ENCODE results near the gene PROP1.
"Not testable (repeated sequence)": the region's sequence is repeated elsewhere in the genome, so short reads cannot be mapped to it uniquely, and the experiment has no call there.

PROP1 gene

GRCh38 chr5:177982072-177982727 is 13.8 kb downstream of the PROP1 start:
- no peak for DNase-seq

- no peak for DNase-seq
Observed at GRCh38 chr5:177981296-177982071, 14.6 kb downstream of the PROP1 start.

GRCh38 chr5:177980743-177981151 is 15.3 kb downstream of the PROP1 start:
- no peak for DNase-seq

GRCh38 chr5:177977600-177977999 is 18.4 kb downstream of the PROP1 start:
- DNase-seq, result not testable (repeated sequence)

- DNase-seq, result no peak
Observed at GRCh38 chr5:177973066-177973635, 22.9 kb downstream of the PROP1 start.

GRCh38 chr5:177972613-177973012 is 23.4 kb downstream of the PROP1 start:
- no peak for DNase-seq

- DNase-seq, result not testable (repeated sequence)
Observed at GRCh38 chr5:177972014-177972413, 24.0 kb downstream of the PROP1 start.

- DNase-seq, result no peak
Observed at GRCh38 chr5:177968661-177969211, 27.3 kb downstream of the PROP1 start.

- no peak for DNase-seq
Observed at GRCh38 chr5:177967221-177967887, 28.7 kb downstream of the PROP1 start.

GRCh38 chr5:177966839-177967166 is 29.2 kb downstream of the PROP1 start:
- DNase-seq, result no peak

GRCh38 chr5:177966009-177966838 is 29.8 kb downstream of the PROP1 start:
- no peak for DNase-seq

- DNase-seq, result no peak
Observed at GRCh38 chr5:177964471-177964870, 31.6 kb downstream of the PROP1 start.

- DNase-seq, result no peak
Observed at GRCh38 chr5:177963966-177964365, 32.1 kb downstream of the PROP1 start.

- no peak for DNase-seq
Observed at GRCh38 chr5:177959315-177959714, 36.7 kb downstream of the PROP1 start.

GRCh38 chr5:177958696-177959095 is 37.3 kb downstream of the PROP1 start:
- no peak for DNase-seq

- no peak for DNase-seq
Observed at GRCh38 chr5:177957241-177957640, 38.8 kb downstream of the PROP1 start.

- DNase-seq, result not testable (repeated sequence)
Observed at GRCh38 chr5:177953101-177953500, 42.9 kb downstream of the PROP1 start.

GRCh38 chr5:177949656-177950055 is 46.4 kb downstream of the PROP1 start:
- not testable (repeated sequence) for DNase-seq

- not testable (repeated sequence) for DNase-seq
Observed at GRCh38 chr5:177949065-177949464, 47.0 kb downstream of the PROP1 start.

GRCh38 chr5:177947912-177948311 is 48.1 kb downstream of the PROP1 start:
- not testable (repeated sequence) for DNase-seq

GRCh38 chr5:177945601-177946283 is 50.3 kb downstream of the PROP1 start:
- not testable (repeated sequence) for DNase-seq

GRCh38 chr5:177945145-177945544 is 50.9 kb downstream of the PROP1 start:
- not testable (repeated sequence) for DNase-seq

All from T1000 (cell line).